Lower leg skin (tissue), 4 donors: ENCODE results near the gene SDK2. TPM values are rescaled to one million over a fixed set of nuclear protein-coding genes. Genes with fewer than 3 reads are reported as not detected.

Source experiments
- DNase-seq, 2 donors: peaks; one replicate each; pipeline ENCODE4 v3.0.0-alpha.2; 2019; ENCODE audit warnings: low spot score in 2 of 2
- H3K4me3 ChIP-seq: fragments of 200-600 bp; sonication (generic); 2 replicates; pipeline ENCODE4 v1.5.1; 2017; ENCODE audit warnings: mild to moderate bottlenecking, low read depth; ENCODE audit not compliant: poor library complexity, severe bottlenecking
- CTCF ChIP-seq, 3 donors: fragments of 450-650 bp; IDR thresholded peaks; one replicate each; pipeline ENCODE4 v1.5.1; 2016; ENCODE audit warnings: antibody characterized with exemption in 3 of 3, mild to moderate bottlenecking in 3 of 3, moderate library complexity in 2 of 3
- POLR2A ChIP-seq, 2 donors: fragments of 450-650 bp; IDR thresholded peaks; one replicate each; pipeline ENCODE4 v1.6.1; 2016 to 2017; ENCODE audit warnings: antibody characterized with exemption in 2 of 2, mild to moderate bottlenecking in 1 of 2, moderate library complexity in 1 of 2
- WGBS, 2 donors: methylation state at CpG; one replicate each; pipeline ENCODE4 v1.1.5; 2018; 5-methylcytosine and 5-hydroxymethylcytosine counted together
- intact Hi-C: fragments of 100-400 bp; cut with DNase I; formaldehyde crosslinking; loops from one replicate; pipeline ENCODE4 v1.15.0; 2023; ENCODE audit warnings: low total_unique reads
- total RNA-seq, 4 donors: library from RNA; depleted of rRNA; stranded (reverse); fragments of >200 nt; gene quantifications; one replicate each; pipeline ENCODE4 v1.1.0, GENCODE V29; 2016

The SDK2 gene
- total RNA-seq, 4 donors from 2014 or later = 1.5 to 4.4 (median 1.6) TPM

- H3K4me3 ChIP-seq = no peak overlapping the region
- 96 to 97% methylated on average over 12 of the region's 12 CpGs for WGBS, 2 donors
- no peak for DNase-seq
- intact Hi-C loops = no loop called here
- TF ChIP-seq CTCF (IDR thresholded peaks at IDR 0.05) (no peak), POLR2A (IDR thresholded peaks at IDR 0.05) (no peak)
These were observed 222.1 kb downstream of the SDK2 start for GRCh38 chr17:73422121-73422520.

- TF ChIP-seq POLR2A (IDR thresholded peaks at IDR 0.05) (no peak), CTCF (IDR thresholded peaks at IDR 0.05) (no peak)
- no peak for DNase-seq
- intact Hi-C loops = no loop called here
- 79 to 84% methylated on average over 9 of the region's 9 CpGs for WGBS, 2 donors
- no peak overlapping the region for H3K4me3 ChIP-seq
These were observed 223.3 kb downstream of the SDK2 start for GRCh38 chr17:73420897-73421296.

- intact Hi-C loops = no loop called here
- no peak for TF ChIP-seq POLR2A (IDR thresholded peaks at IDR 0.05)
- no peak for TF ChIP-seq CTCF (IDR thresholded peaks at IDR 0.05)
- H3K4me3 ChIP-seq = no peak overlapping the region
- WGBS, 2 donors = 75% methylated on average over 9 of the region's 9 CpGs
- no peak for DNase-seq
These were observed 224.4 kb downstream of the SDK2 start for GRCh38 chr17:73419881-73420280.

- no peak for TF ChIP-seq CTCF (IDR thresholded peaks at IDR 0.05)
- no peak for TF ChIP-seq POLR2A (IDR thresholded peaks at IDR 0.05)
- DNase-seq = no peak
- 95% methylated on average over 10 of the region's 10 CpGs for WGBS, 2 donors
- intact Hi-C loops = no loop called here
- H3K4me3 ChIP-seq = no peak overlapping the region
These were observed 225.2 kb downstream of the SDK2 start for GRCh38 chr17:73419051-73419450.

- no peak overlapping the region for H3K4me3 ChIP-seq
- 92 to 93% methylated on average over 15 of the region's 15 CpGs for WGBS, 2 donors
- TF ChIP-seq POLR2A (IDR thresholded peaks at IDR 0.05) = no peak
- no peak for DNase-seq
- intact Hi-C loops = no loop called here
These were observed 228.5 kb downstream of the SDK2 start for GRCh38 chr17:73415782-73416181.

- TF ChIP-seq CTCF (IDR thresholded peaks at IDR 0.05) (no peak), POLR2A (IDR thresholded peaks at IDR 0.05) (no peak)
- intact Hi-C loops = no loop called here
- 88 to 90% methylated on average over 20 of the region's 20 CpGs for WGBS, 2 donors
- no peak for DNase-seq
- no peak overlapping the region for H3K4me3 ChIP-seq
These were observed 229.9 kb downstream of the SDK2 start for GRCh38 chr17:73414171-73414955.
